ENCODE results near the gene WIPF1.

Gene WIPF1

GRCh38 chr2:174612970-174613369 lies 15.4 kb upstream of the WIPF1 start:
- no peaks in the 10 kb centered on the region for H3K36me3 ChIP-seq (ENCODE audit: insufficient read depth, insufficient read length, low read length)
- TF ChIP-seq YY1 (IDR thresholded peaks at IDR 0.05; ENCODE audit: insufficient read depth, insufficient read length), result no peak
- TF ChIP-seq SUZ12 (IDR thresholded peaks at IDR 0.05; ENCODE audit: extremely low read depth, insufficient read depth, insufficient read length), result no peak
- TF ChIP-seq ZNF274 (IDR thresholded peaks at IDR 0.05; ENCODE audit: low read depth, low read length), result no peak
- no peaks in the 10 kb centered on the region for H3K4me1 ChIP-seq (ENCODE audit: insufficient read depth, insufficient read length)
- no peak for DNase-seq (ENCODE audit: low read depth, low spot score)
- H3K4me3 ChIP-seq (ENCODE audit: insufficient read length, low read depth), result no peak overlapping the region
- no peaks in the 10 kb centered on the region for H3K27me3 ChIP-seq (ENCODE audit: insufficient read depth, insufficient read length)
- H3K9me3 ChIP-seq (ENCODE audit: insufficient read depth, low read length), result no peaks in the 10 kb centered on the region
- H3K9ac ChIP-seq (ENCODE audit: insufficient read length, low read depth), result no peak overlapping the region

GRCh38 chr2:174611854-174612253 lies 14.2 kb upstream of the WIPF1 start:
- no peaks in the 10 kb centered on the region for H3K27me3 ChIP-seq (ENCODE audit: insufficient read depth, insufficient read length)
- no peak overlapping the region for H3K9ac ChIP-seq (ENCODE audit: insufficient read length, low read depth)

GRCh38 chr2:174611006-174611405 lies 13.4 kb upstream of the WIPF1 start:
- Histone ChIP-seq H3K9ac (ENCODE audit: insufficient read length, low read depth) (no peak overlapping the region), H3K27me3 (ENCODE audit: insufficient read depth, insufficient read length) (no peaks in the 10 kb centered on the region), H3K4me3 (ENCODE audit: insufficient read length, low read depth) (no peak overlapping the region), H3K9me3 (ENCODE audit: insufficient read depth, low read length) (no peaks in the 10 kb centered on the region), H3K36me3 (ENCODE audit: insufficient read depth, insufficient read length, low read length) (no peaks in the 10 kb centered on the region), H3K4me1 (ENCODE audit: insufficient read depth, insufficient read length) (no peaks in the 10 kb centered on the region)
- DNase-seq (ENCODE audit: low read depth, low spot score), result no peak
- TF ChIP-seq YY1 (IDR thresholded peaks at IDR 0.05; ENCODE audit: insufficient read depth, insufficient read length), result no peak
- no peak for TF ChIP-seq ZNF274 (IDR thresholded peaks at IDR 0.05; ENCODE audit: low read depth, low read length)
- no peak for TF ChIP-seq SUZ12 (IDR thresholded peaks at IDR 0.05; ENCODE audit: extremely low read depth, insufficient read depth, insufficient read length)

More at GRCh38 chr2:174611854-174612253, 14.2 kb upstream of the WIPF1 start:
- Histone ChIP-seq H3K36me3 (ENCODE audit: insufficient read depth, insufficient read length, low read length) (no peaks in the 10 kb centered on the region), H3K9me3 (ENCODE audit: insufficient read depth, low read length) (no peaks in the 10 kb centered on the region), H3K4me3 (ENCODE audit: insufficient read length, low read depth) (no peak overlapping the region), H3K4me1 (ENCODE audit: insufficient read depth, insufficient read length) (no peaks in the 10 kb centered on the region)
- DNase-seq (ENCODE audit: low read depth, low spot score), result no peak
- TF ChIP-seq SUZ12 (IDR thresholded peaks at IDR 0.05; ENCODE audit: extremely low read depth, insufficient read depth, insufficient read length) (no peak), YY1 (IDR thresholded peaks at IDR 0.05; ENCODE audit: insufficient read depth, insufficient read length) (no peak), ZNF274 (IDR thresholded peaks at IDR 0.05; ENCODE audit: low read depth, low read length) (no peak)

GRCh38 chr2:174610243-174610995 lies 12.8 kb upstream of the WIPF1 start:
- H3K4me1 ChIP-seq (ENCODE audit: insufficient read depth, insufficient read length), result no peaks in the 10 kb centered on the region
- no peaks in the 10 kb centered on the region for H3K27me3 ChIP-seq (ENCODE audit: insufficient read depth, insufficient read length)
- no peaks in the 10 kb centered on the region for H3K9me3 ChIP-seq (ENCODE audit: insufficient read depth, low read length)
- no peak overlapping the region for H3K4me3 ChIP-seq (ENCODE audit: insufficient read length, low read depth)
- H3K9ac ChIP-seq (ENCODE audit: insufficient read length, low read depth), result no peak overlapping the region
- TF ChIP-seq ZNF274 (IDR thresholded peaks at IDR 0.05; ENCODE audit: low read depth, low read length) (no peak), SUZ12 (IDR thresholded peaks at IDR 0.05; ENCODE audit: extremely low read depth, insufficient read depth, insufficient read length) (no peak), YY1 (IDR thresholded peaks at IDR 0.05; ENCODE audit: insufficient read depth, insufficient read length) (no peak)
- no peak for DNase-seq (ENCODE audit: low read depth, low spot score)
- no peaks in the 10 kb centered on the region for H3K36me3 ChIP-seq (ENCODE audit: insufficient read depth, insufficient read length, low read length)

- no peaks in the 10 kb centered on the region for H3K27me3 ChIP-seq (ENCODE audit: insufficient read depth, insufficient read length)
- H3K4me3 ChIP-seq (ENCODE audit: insufficient read length, low read depth), result no peak overlapping the region
- no peak for DNase-seq (ENCODE audit: low read depth, low spot score)
- TF ChIP-seq ZNF274 (IDR thresholded peaks at IDR 0.05; ENCODE audit: low read depth, low read length), result no peak
- no peak for TF ChIP-seq YY1 (IDR thresholded peaks at IDR 0.05; ENCODE audit: insufficient read depth, insufficient read length)
- TF ChIP-seq SUZ12 (IDR thresholded peaks at IDR 0.05; ENCODE audit: extremely low read depth, insufficient read depth, insufficient read length), result no peak
- H3K9me3 ChIP-seq (ENCODE audit: insufficient read depth, low read length), result no peaks in the 10 kb centered on the region
- H3K36me3 ChIP-seq (ENCODE audit: insufficient read depth, insufficient read length, low read length), result no peaks in the 10 kb centered on the region
- H3K4me1 ChIP-seq (ENCODE audit: insufficient read depth, insufficient read length), result no peaks in the 10 kb centered on the region
- no peak overlapping the region for H3K9ac ChIP-seq (ENCODE audit: insufficient read length, low read depth)
These were observed 11.7 kb upstream of the WIPF1 start for GRCh38 chr2:174609261-174609660.

- Histone ChIP-seq H3K36me3 (ENCODE audit: insufficient read depth, insufficient read length, low read length) (no peaks in the 10 kb centered on the region), H3K9ac (ENCODE audit: insufficient read length, low read depth) (no peak overlapping the region), H3K4me3 (ENCODE audit: insufficient read length, low read depth) (no peak overlapping the region), H3K9me3 (ENCODE audit: insufficient read depth, low read length) (no peaks in the 10 kb centered on the region), H3K27me3 (ENCODE audit: insufficient read depth, insufficient read length) (no peaks in the 10 kb centered on the region), H3K4me1 (ENCODE audit: insufficient read depth, insufficient read length) (no peaks in the 10 kb centered on the region)
- no peak for DNase-seq (ENCODE audit: low read depth, low spot score)
- TF ChIP-seq YY1 (IDR thresholded peaks at IDR 0.05; ENCODE audit: insufficient read depth, insufficient read length), result no peak
- no peak for TF ChIP-seq ZNF274 (IDR thresholded peaks at IDR 0.05; ENCODE audit: low read depth, low read length)
- no peak for TF ChIP-seq SUZ12 (IDR thresholded peaks at IDR 0.05; ENCODE audit: extremely low read depth, insufficient read depth, insufficient read length)
These were observed 11.2 kb upstream of the WIPF1 start for GRCh38 chr2:174608866-174609214.

GRCh38 chr2:174607989-174608865 lies 10.6 kb upstream of the WIPF1 start:
- TF ChIP-seq YY1 (IDR thresholded peaks at IDR 0.05; ENCODE audit: insufficient read depth, insufficient read length) (no peak), ZNF274 (IDR thresholded peaks at IDR 0.05; ENCODE audit: low read depth, low read length) (no peak), SUZ12 (IDR thresholded peaks at IDR 0.05; ENCODE audit: extremely low read depth, insufficient read depth, insufficient read length) (no peak)
- no peaks in the 10 kb centered on the region for H3K27me3 ChIP-seq (ENCODE audit: insufficient read depth, insufficient read length)
- no peak overlapping the region for H3K4me3 ChIP-seq (ENCODE audit: insufficient read length, low read depth)
- DNase-seq (ENCODE audit: low read depth, low spot score), result no peak
- no peaks in the 10 kb centered on the region for H3K4me1 ChIP-seq (ENCODE audit: insufficient read depth, insufficient read length)
- H3K36me3 ChIP-seq (ENCODE audit: insufficient read depth, insufficient read length, low read length), result no peaks in the 10 kb centered on the region
- no peaks in the 10 kb centered on the region for H3K9me3 ChIP-seq (ENCODE audit: insufficient read depth, low read length)
- H3K9ac ChIP-seq (ENCODE audit: insufficient read length, low read depth), result no peak overlapping the region

Data from NT2/D1 (cell line).